NCI-H446 treated with DMSO at 0.1 percent for 48 hours (cell line): Measurements from ENCODE around the gene SHLD3.
"Not testable (repeated sequence)": the region's sequence is repeated elsewhere in the genome, so short reads cannot be mapped to it uniquely, and the experiment has no call there.

ENCODE experiments used
- DNase-seq: peaks from one replicate; lab custom pipeline; 2025; lab: John Stamatoyannopoulos, UW

SHLD3 gene, protein sequence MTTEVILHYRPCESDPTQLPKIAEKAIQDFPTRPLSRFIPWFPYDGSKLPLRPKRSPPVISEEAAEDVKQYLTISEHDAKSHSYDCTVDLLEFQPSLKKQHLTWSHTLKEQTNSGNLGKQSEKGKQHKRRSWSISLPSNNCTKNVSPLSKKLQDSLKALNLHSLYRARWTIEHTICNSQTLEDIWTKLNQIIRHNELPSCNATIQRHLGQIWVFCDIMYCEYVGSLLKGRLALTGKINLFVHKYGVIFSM

DNA sequence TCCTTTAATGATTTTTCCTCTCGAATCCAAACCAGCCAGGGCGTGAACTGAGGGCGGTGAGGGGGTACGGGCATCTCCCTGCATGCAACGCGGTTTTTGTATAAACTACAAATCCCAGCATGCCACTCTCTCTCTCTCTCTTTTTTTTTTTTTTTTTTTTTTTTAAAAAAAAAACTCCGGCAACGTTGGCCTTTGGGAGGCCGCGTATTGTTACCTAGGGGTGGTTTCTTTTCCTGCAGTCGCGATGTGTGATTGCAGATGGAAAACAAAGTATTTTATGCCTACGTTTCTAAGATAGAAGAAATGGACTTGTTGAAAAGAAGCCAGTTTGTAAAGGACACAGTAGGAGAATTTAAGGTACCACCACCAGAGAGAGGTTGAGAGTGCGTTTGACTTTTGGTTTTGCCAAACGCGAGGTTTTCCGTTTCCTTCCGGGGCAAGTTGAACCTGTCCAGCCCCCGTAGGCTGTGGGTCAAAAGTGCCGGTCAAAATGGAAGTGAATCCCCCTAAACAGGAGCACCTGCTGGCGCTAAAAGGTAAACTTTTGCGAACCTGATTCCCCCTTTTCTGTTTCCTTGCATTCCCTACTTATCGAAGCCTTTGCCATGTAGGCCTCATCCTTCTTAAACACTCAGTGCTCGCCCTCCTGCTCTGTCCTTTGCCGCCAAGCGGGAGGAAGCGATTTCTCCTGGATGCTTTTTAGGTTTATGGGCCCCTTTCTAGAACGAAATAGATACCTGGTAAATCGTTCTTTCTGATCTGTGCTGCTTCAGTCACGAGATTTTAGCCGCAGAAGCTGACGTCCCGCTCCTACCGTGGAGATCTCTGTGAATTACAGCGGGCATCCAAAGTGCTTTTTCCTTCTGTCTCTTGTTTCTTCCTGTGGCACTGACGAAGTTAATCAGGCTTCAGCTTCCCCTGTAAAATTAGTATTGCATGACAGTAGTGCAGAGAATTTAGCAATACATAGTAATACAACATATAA, at the start of gene SHLD3, which contains the start of gene TRAPPC13:
TSS of gene SHLD3 (plus strand) at position 457 of the 985 bp plus-strand sequence. CDS start 4,561 bp downstream, outside the sequence.
TSS of gene TRAPPC13 (plus strand) at position 457 of the 985 bp plus-strand sequence. CDS start at position 491, 34 bp downstream.
- DNase-seq, result peak; percentile 89

- DNase-seq, result no peak
Observed at GRCh38 chr5:65577141-65577540, 47.7 kb upstream of the SHLD3 start.

GRCh38 chr5:65588694-65589093, 36.1 kb upstream of the SHLD3 start:
- no peak for DNase-seq

- not testable (repeated sequence) for DNase-seq
Observed at GRCh38 chr5:65601761-65602160, 23.1 kb upstream of the SHLD3 start.

DNA sequence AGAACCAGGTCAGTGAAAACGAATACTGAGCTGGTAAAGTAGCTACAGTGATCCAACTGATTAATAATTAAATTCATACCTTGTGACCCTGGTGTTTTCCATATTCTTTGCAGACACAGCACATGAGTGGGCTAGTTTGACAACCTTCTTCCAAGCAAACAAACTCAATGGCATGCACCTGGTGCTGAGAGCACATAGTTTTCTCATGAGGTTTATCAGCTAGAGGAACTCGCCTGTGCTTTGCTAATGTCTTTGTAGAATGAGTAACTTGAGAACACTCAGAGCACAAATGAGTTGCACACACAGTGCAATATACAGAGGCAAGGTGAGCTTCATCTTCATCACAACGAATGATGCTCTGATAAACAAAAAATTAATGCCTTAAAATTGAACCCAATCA, 13.3 kb upstream of the SHLD3 start:
- no peak for DNase-seq

- no peak for DNase-seq
Observed at GRCh38 chr5:65612298-65612907, 12.4 kb upstream of the SHLD3 start.

- DNase-seq, result no peak
Observed at GRCh38 chr5:65620021-65620420, 4.8 kb upstream of the SHLD3 start.

DNA sequence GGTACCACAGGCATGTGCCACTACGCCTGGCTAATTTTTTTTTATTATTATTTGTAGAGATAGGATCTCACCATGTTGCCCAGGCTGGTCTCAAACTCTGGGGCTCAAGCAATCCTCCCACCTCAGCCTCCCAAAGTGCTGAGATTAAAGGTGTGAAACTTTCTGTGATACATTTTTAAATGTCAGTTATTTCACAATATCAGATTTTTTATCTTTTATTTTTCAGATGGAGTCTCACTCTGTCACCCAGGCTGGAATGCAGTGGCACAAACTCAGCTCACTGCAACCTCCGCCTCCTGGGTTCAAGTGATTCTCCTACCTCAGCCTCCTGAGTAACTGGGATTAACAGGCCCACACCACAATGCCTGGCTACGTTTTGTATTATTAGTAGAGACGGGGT, 2.9 kb upstream of the SHLD3 start:
- not testable (repeated sequence) for DNase-seq

- no peak for DNase-seq
Observed at GRCh38 chr5:65623482-65623881, 1.3 kb upstream of the SHLD3 start.

GRCh38 chr5:65624025-65624570, 729 bp upstream of the SHLD3 start, which contains the start of gene TRIM23:
TSS of gene TRIM23 (minus strand) at chr5:65624333. CDS start at chr5:65624274, 59 bp downstream.
- DNase-seq, result peak; percentile 89

GRCh38 chr5:65625743-65626142, 916 bp downstream of the SHLD3 start:
- DNase-seq, result no peak

- DNase-seq, result no peak
Observed at GRCh38 chr5:65630981-65631380, 6.2 kb downstream of the SHLD3 start.

- DNase-seq, result no peak
Observed at GRCh38 chr5:65640240-65640639, 15.4 kb downstream of the SHLD3 start.

DNA sequence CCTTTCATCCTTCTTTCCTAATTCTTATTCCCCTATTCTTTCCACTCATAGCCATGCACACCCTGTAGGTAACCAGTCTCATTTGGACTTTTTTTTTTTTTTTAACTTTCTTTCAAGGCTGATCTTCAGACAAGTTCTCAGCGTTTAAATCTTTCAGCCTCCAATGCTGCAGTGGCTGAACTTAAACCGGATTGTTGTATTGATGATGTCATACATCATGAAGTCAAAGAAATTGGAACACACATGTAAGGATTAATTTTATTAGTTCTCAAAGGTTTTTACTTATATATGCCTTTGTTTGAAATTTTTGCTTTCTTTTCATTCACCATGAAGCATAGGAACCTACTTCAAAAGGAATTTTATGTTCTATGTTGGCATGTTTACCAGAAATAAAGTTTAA, 22.1 kb downstream of the SHLD3 start:
- DNase-seq, result no peak

GRCh38 chr5:65647941-65648340, 23.1 kb downstream of the SHLD3 start:
- DNase-seq, result no peak

GRCh38 chr5:65651144-65651543, 26.3 kb downstream of the SHLD3 start:
- DNase-seq, result no peak

GRCh38 chr5:65654713-65655112, 29.9 kb downstream of the SHLD3 start:
- DNase-seq, result no peak

DNA sequence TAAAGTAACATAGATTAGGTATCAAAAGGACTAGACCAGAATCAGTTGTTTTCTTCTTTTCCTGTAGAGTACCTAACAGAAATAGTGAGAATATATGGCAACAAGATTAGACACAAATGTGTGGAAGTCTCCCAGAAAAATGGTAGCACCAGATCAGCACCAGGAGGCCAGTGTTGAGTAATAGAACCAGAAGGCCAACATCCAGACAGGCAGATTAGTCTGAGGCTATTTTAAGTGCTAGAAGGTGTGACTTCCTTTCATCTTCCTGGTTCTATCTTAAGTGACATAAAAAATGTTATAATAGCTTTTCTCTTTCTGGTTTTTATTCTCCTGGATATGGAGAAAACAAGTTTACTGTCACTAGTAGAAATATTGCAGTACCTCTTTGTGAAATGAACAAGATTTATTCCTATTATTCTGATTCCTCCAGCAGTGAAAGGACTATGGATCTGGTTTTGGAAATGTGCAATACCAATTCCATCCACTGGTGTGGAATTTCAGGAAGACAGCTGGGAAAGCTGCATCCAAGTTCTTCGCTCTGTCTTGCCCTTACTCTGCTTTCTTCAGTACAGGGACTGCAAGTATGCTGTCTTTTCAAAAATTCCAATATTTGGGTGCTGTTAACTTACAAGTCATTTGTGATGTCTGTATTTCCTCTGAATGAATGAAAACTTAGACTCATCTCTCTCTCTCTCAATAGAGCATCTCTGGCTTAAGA, 39.1 kb downstream of the SHLD3 start:
- DNase-seq, result no peak

GRCh38 chr5:65668696-65669095, 43.9 kb downstream of the SHLD3 start:
- DNase-seq, result no peak

- DNase-seq, result no peak
Observed at GRCh38 chr5:65672796-65673195, 48.0 kb downstream of the SHLD3 start.

DNA sequence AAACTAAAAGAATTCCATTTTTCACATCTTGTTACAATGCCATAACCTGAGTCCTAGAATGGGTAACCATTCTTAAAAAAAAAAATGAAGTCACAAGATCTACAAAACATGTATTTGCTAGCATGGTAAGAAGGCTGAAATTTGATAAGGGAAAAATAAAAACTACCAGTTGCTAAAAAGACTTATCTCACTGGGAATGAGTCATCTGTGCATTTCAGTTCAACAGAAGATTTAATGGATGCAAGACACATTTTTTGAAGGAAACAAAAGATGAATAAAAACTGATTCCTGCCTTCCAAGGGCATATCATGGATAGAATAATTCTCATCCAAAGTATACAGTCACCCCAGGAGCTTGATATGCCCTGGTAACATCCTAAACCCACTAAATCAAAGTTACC, 49.9 kb downstream of the SHLD3 start:
- no peak for DNase-seq
